ENCODE measurements around the gene HNMT.

- no peak for TF ChIP-seq CTCF (IDR thresholded peaks at IDR 0.05)
- no peak for TF ChIP-seq ZFX (IDR thresholded peaks at IDR 0.05; ENCODE audit: borderline replicate concordance)
Observed at GRCh38 chr2:138040616-138041015, 76.3 kb downstream of the HNMT start.

All from 22Rv1 (cell line).